ENCODE data around the gene SLC38A1.

Gene SLC38A1

GRCh38 chr12:46230306-46230705 is 38.5 kb downstream of the SLC38A1 start:
- DNase-seq = no peak

- no peak for DNase-seq
Observed at GRCh38 chr12:46227616-46228015, 41.2 kb downstream of the SLC38A1 start.

GRCh38 chr12:46224386-46224785 is 44.5 kb downstream of the SLC38A1 start:
- DNase-seq = no peak

- DNase-seq = no peak
Observed at GRCh38 chr12:46223047-46223446, 45.8 kb downstream of the SLC38A1 start.

GRCh38 chr12:46222636-46223035 is 46.2 kb downstream of the SLC38A1 start:
- DNase-seq = no peak

GRCh38 chr12:46221255-46222128 is 47.4 kb downstream of the SLC38A1 start:
- no peak for DNase-seq

GRCh38 chr12:46219877-46220655 is 48.8 kb downstream of the SLC38A1 start:
- peak; percentile 76 for DNase-seq

GRCh38 chr12:46219132-46219876 is 49.5 kb downstream of the SLC38A1 start:
- no peak for DNase-seq

GRCh38 chr12:46218322-46219095 is 50.3 kb downstream of the SLC38A1 start:
- DNase-seq = no peak

GRCh38 chr12:46217541-46218321 is 51.1 kb downstream of the SLC38A1 start:
- peak; percentile 62 for DNase-seq

- no peak for DNase-seq
Observed at GRCh38 chr12:46214668-46215436, 54.0 kb downstream of the SLC38A1 start.

GRCh38 chr12:46212108-46212982 is 56.5 kb downstream of the SLC38A1 start:
- DNase-seq = no peak

- peak; percentile 32 for DNase-seq
Observed at GRCh38 chr12:46210873-46211439, 57.9 kb downstream of the SLC38A1 start.

GRCh38 chr12:46209914-46210872 is 58.6 kb downstream of the SLC38A1 start:
- DNase-seq = no peak

GRCh38 chr12:46209170-46209569 is 59.7 kb downstream of the SLC38A1 start:
- no peak for DNase-seq

GRCh38 chr12:46208370-46208769 is 60.5 kb downstream of the SLC38A1 start:
- DNase-seq = no peak

GRCh38 chr12:46207644-46208043 is 61.2 kb downstream of the SLC38A1 start:
- no peak for DNase-seq

GRCh38 chr12:46206471-46206870 is 62.4 kb downstream of the SLC38A1 start:
- DNase-seq = no peak
